Lower lobe of right lung (tissue), 2 donors: ENCODE results near the gene NCEH1. TPM values are rescaled to one million over a fixed set of nuclear protein-coding genes. Genes with fewer than 3 reads are reported as not detected.

Experiments used
- ATAC-seq, 2 donors: fragments of 200-7000 bp; cut with Tn5 transposase; one replicate each; pipeline ENCODE4 v1.9.1; 2020 to 2022; ENCODE audit warnings: mild to moderate bottlenecking in 2 of 2, moderate library complexity in 2 of 2
- DNase-seq: peaks from one replicate; pipeline ENCODE4 v3.0.0-alpha.2; 2020
- H3K27ac ChIP-seq: fragments of 200-600 bp; one replicate; pipeline ENCODE4 v1.8.0; 2022
- H3K27me3 ChIP-seq: fragments of 200-600 bp; one replicate; pipeline ENCODE4 v1.8.0; 2022; ENCODE audit warnings: low read depth
- H3K36me3 ChIP-seq: fragments of 200-600 bp; one replicate; pipeline ENCODE4 v1.8.0; 2022; ENCODE audit warnings: mild to moderate bottlenecking
- H3K4me1 ChIP-seq: fragments of 200-600 bp; one replicate; pipeline ENCODE4 v1.8.0; 2022
- H3K4me3 ChIP-seq: fragments of 200-600 bp; one replicate; pipeline ENCODE4 v1.8.0; 2022; ENCODE audit warnings: mild to moderate bottlenecking
- H3K9me3 ChIP-seq: fragments of 200-600 bp; one replicate; pipeline ENCODE4 v1.8.0; 2022
- CTCF ChIP-seq: fragments of 200-600 bp; IDR thresholded peaks from one replicate; pipeline ENCODE4 v1.8.0; 2022; ENCODE audit warnings: antibody characterized with exemption, mild to moderate bottlenecking
- intact Hi-C: fragments of 100-400 bp; cut with DNase I; formaldehyde crosslinking; loops from one replicate; pipeline ENCODE4 v1.11.0; 2022
- total RNA-seq: library from RNA; stranded (reverse); fragmentation: NEBNext Ultra II Directional; extraction: Animal tissue kit (Norgen Biotek cat#: 25700); gene quantifications from one replicate; pipeline ENCODE4 v1.2.1, GENCODE V29; 2021
- donor health status: DM: no; HTN: yes; CAD: no; lungs with severe emphysema.

Gene NCEH1
- total RNA-seq, 1 donor from 2014 or later, result 97.7 TPM

- Histone ChIP-seq H3K27ac (no peak overlapping the region), H3K4me3 (no peak overlapping the region), H3K4me1 (peaks cover 11% of the 10 kb centered on the region), H3K27me3 (no peaks in the 10 kb centered on the region), H3K9me3 (no peaks in the 10 kb centered on the region), H3K36me3 (no peaks in the 10 kb centered on the region)
- intact Hi-C loops, result no loop called here
- ATAC-seq (no peak), DNase-seq (no peak)
- TF ChIP-seq CTCF, result no peak
Observed at GRCh38 chr3:172700256-172700655, 10.6 kb downstream of the NCEH1 start.

GRCh38 chr3:172699031-172699430, 11.8 kb downstream of the NCEH1 start:
- H3K4me3 ChIP-seq, result no peak overlapping the region
- intact Hi-C loops, result no loop called here
- H3K9me3 ChIP-seq, result no peaks in the 10 kb centered on the region
- peak overlapping the region; percentile 54 for H3K27ac ChIP-seq
- H3K27me3 ChIP-seq, result no peaks in the 10 kb centered on the region
- no peaks in the 10 kb centered on the region for H3K36me3 ChIP-seq
- peaks cover 11% of the 10 kb centered on the region for H3K4me1 ChIP-seq
- no peak for TF ChIP-seq CTCF
- DNase-seq (no peak), ATAC-seq (peak; percentile 59 to 60)

GRCh38 chr3:172698631-172699030, 12.2 kb downstream of the NCEH1 start:
- peak; percentile 76 for DNase-seq
- Histone ChIP-seq H3K27ac (peak overlapping the region; percentile 54), H3K36me3 (no peaks in the 10 kb centered on the region), H3K4me1 (peaks cover 11% of the 10 kb centered on the region), H3K4me3 (no peak overlapping the region), H3K9me3 (no peaks in the 10 kb centered on the region), H3K27me3 (no peaks in the 10 kb centered on the region)
- no peak for TF ChIP-seq CTCF
- intact Hi-C loops, result no loop called here
- peak; percentile 68 to 78 for ATAC-seq

GRCh38 chr3:172697558-172697957, 13.3 kb downstream of the NCEH1 start:
- no peak overlapping the region for H3K27ac ChIP-seq

GRCh38 chr3:172696357-172696756, 14.5 kb downstream of the NCEH1 start:
- H3K27ac ChIP-seq, result no peak overlapping the region
- no peak for TF ChIP-seq CTCF
- H3K27me3 ChIP-seq, result no peaks in the 10 kb centered on the region
- DNase-seq, result no peak
- ATAC-seq, result no peak
- H3K9me3 ChIP-seq, result no peaks in the 10 kb centered on the region
- no peak overlapping the region for H3K4me3 ChIP-seq
- H3K4me1 ChIP-seq, result peaks cover 32% of the 10 kb centered on the region
- no peaks in the 10 kb centered on the region for H3K36me3 ChIP-seq
- intact Hi-C loops, result no loop called here

More at GRCh38 chr3:172697558-172697957, 13.3 kb downstream of the NCEH1 start:
- H3K36me3 ChIP-seq, result no peaks in the 10 kb centered on the region
- no peak for TF ChIP-seq CTCF
- intact Hi-C loops, result no loop called here
- H3K4me1 ChIP-seq, result peaks cover 20% of the 10 kb centered on the region
- DNase-seq, result no peak
- H3K9me3 ChIP-seq, result no peaks in the 10 kb centered on the region
- no peaks in the 10 kb centered on the region for H3K27me3 ChIP-seq
- no peak for ATAC-seq
- H3K4me3 ChIP-seq, result no peak overlapping the region
